HUES6 (cell line): Measurements from ENCODE around the gene ROBO2.

Experiments
- H3K27ac ChIP-seq: 2 replicates; pipeline ENCODE4 v1.7.0; 2013; ENCODE audit warnings: low read depth, mild to moderate bottlenecking, low read length, inconsistent platforms
- H3K27me3 ChIP-seq: 2 replicates; pipeline ENCODE4 v1.6.1; 2013; ENCODE audit warnings: low read length; ENCODE audit not compliant: control insufficient read depth, insufficient read depth
- H3K36me3 ChIP-seq: 2 replicates; pipeline ENCODE4 v1.6.1; 2013; ENCODE audit warnings: low read length; ENCODE audit not compliant: control insufficient read depth, insufficient read depth
- H3K4me1 ChIP-seq: 2 replicates; pipeline ENCODE4 v1.6.1; 2013; ENCODE audit warnings: low read length; ENCODE audit not compliant: control insufficient read depth, insufficient read depth
- H3K4me3 ChIP-seq: 2 replicates; pipeline ENCODE4 v1.5.1; 2013; ENCODE audit warnings: low read depth, low read length
- H3K9ac ChIP-seq: one replicate; pipeline ENCODE4 v1.6.1; 2013; ENCODE audit warnings: mild to moderate bottlenecking, low read length
- H3K9me3 ChIP-seq: 2 replicates; pipeline ENCODE4 v1.6.1; 2013; ENCODE audit warnings: low read depth, low read length; ENCODE audit not compliant: control insufficient read depth, insufficient read depth

The ROBO2 gene

GRCh38 chr3:77158730-77159581 is 119.1 kb downstream of the ROBO2 start:
- no peak overlapping the region for H3K9ac ChIP-seq
- H3K4me3 ChIP-seq: no peak overlapping the region
- H3K27me3 ChIP-seq: no peaks in the 10 kb centered on the region
- H3K4me1 ChIP-seq: no peaks in the 10 kb centered on the region
- no peaks in the 10 kb centered on the region for H3K36me3 ChIP-seq
- no peak overlapping the region for H3K27ac ChIP-seq
- no peaks in the 10 kb centered on the region for H3K9me3 ChIP-seq

- H3K9ac ChIP-seq: no peak overlapping the region
- no peaks in the 10 kb centered on the region for H3K36me3 ChIP-seq
- H3K4me1 ChIP-seq: no peaks in the 10 kb centered on the region
- H3K27ac ChIP-seq: no peak overlapping the region
- H3K4me3 ChIP-seq: no peak overlapping the region
- no peaks in the 10 kb centered on the region for H3K27me3 ChIP-seq
- no peaks in the 10 kb centered on the region for H3K9me3 ChIP-seq
These were observed 121.1 kb downstream of the ROBO2 start for GRCh38 chr3:77160931-77161497.

- H3K27ac ChIP-seq: no peak overlapping the region
- H3K36me3 ChIP-seq: no peaks in the 10 kb centered on the region
- H3K9me3 ChIP-seq: no peaks in the 10 kb centered on the region
- no peaks in the 10 kb centered on the region for H3K27me3 ChIP-seq
- H3K9ac ChIP-seq: no peak overlapping the region
- no peak overlapping the region for H3K4me3 ChIP-seq
- H3K4me1 ChIP-seq: peaks cover 3% of the 10 kb centered on the region; the same call in 1 of the 2 replicates
These were observed 129.9 kb downstream of the ROBO2 start for GRCh38 chr3:77169823-77170222.

- no peak overlapping the region for H3K27ac ChIP-seq
- H3K27me3 ChIP-seq: no peaks in the 10 kb centered on the region
- H3K9me3 ChIP-seq: no peaks in the 10 kb centered on the region
- no peak overlapping the region for H3K4me3 ChIP-seq
- no peaks in the 10 kb centered on the region for H3K36me3 ChIP-seq
- H3K9ac ChIP-seq: no peak overlapping the region
- peaks cover 3% of the 10 kb centered on the region; the same call in 1 of the 2 replicates for H3K4me1 ChIP-seq
These were observed 131.1 kb downstream of the ROBO2 start for GRCh38 chr3:77171026-77171425.

GRCh38 chr3:77179762-77180161 is 139.9 kb downstream of the ROBO2 start:
- H3K27me3 ChIP-seq: no peaks in the 10 kb centered on the region
- H3K9me3 ChIP-seq: no peaks in the 10 kb centered on the region
- no peaks in the 10 kb centered on the region for H3K4me1 ChIP-seq
- H3K9ac ChIP-seq: no peak overlapping the region
- H3K27ac ChIP-seq: no peak overlapping the region
- no peak overlapping the region for H3K4me3 ChIP-seq
- H3K36me3 ChIP-seq: no peaks in the 10 kb centered on the region

- no peak overlapping the region for H3K9ac ChIP-seq
- H3K36me3 ChIP-seq: no peaks in the 10 kb centered on the region
- H3K4me3 ChIP-seq: no peak overlapping the region
- H3K27me3 ChIP-seq: no peaks in the 10 kb centered on the region
- H3K27ac ChIP-seq: no peak overlapping the region
- H3K9me3 ChIP-seq: no peaks in the 10 kb centered on the region
- H3K4me1 ChIP-seq: no peaks in the 10 kb centered on the region
These were observed 142.4 kb downstream of the ROBO2 start for GRCh38 chr3:77182341-77182740.

GRCh38 chr3:77186319-77186718 is 146.4 kb downstream of the ROBO2 start:
- H3K9ac ChIP-seq: no peak overlapping the region
- H3K9me3 ChIP-seq: no peaks in the 10 kb centered on the region
- H3K27ac ChIP-seq: no peak overlapping the region
- no peaks in the 10 kb centered on the region for H3K27me3 ChIP-seq
- H3K4me1 ChIP-seq: no peaks in the 10 kb centered on the region
- H3K4me3 ChIP-seq: no peak overlapping the region
- no peaks in the 10 kb centered on the region for H3K36me3 ChIP-seq

- Histone ChIP-seq H3K36me3 (no peaks in the 10 kb centered on the region), H3K9ac (no peak overlapping the region), H3K4me3 (no peak overlapping the region), H3K27me3 (no peaks in the 10 kb centered on the region), H3K4me1 (no peaks in the 10 kb centered on the region), H3K9me3 (no peaks in the 10 kb centered on the region), H3K27ac (no peak overlapping the region)
These were observed 146.8 kb downstream of the ROBO2 start for GRCh38 chr3:77186728-77187127.

- Histone ChIP-seq H3K27ac (no peak overlapping the region), H3K9ac (no peak overlapping the region), H3K4me1 (no peaks in the 10 kb centered on the region), H3K27me3 (no peaks in the 10 kb centered on the region), H3K4me3 (no peak overlapping the region), H3K9me3 (no peaks in the 10 kb centered on the region), H3K36me3 (no peaks in the 10 kb centered on the region)
These were observed 148.3 kb downstream of the ROBO2 start for GRCh38 chr3:77188210-77188609.

- Histone ChIP-seq H3K9ac (no peak overlapping the region), H3K4me3 (no peak overlapping the region), H3K27ac (no peak overlapping the region), H3K4me1 (no peaks in the 10 kb centered on the region), H3K36me3 (no peaks in the 10 kb centered on the region), H3K27me3 (no peaks in the 10 kb centered on the region), H3K9me3 (no peaks in the 10 kb centered on the region)
These were observed 149.4 kb downstream of the ROBO2 start for GRCh38 chr3:77189258-77189657.

- no peaks in the 10 kb centered on the region for H3K27me3 ChIP-seq
- H3K4me3 ChIP-seq: no peak overlapping the region
- no peak overlapping the region for H3K27ac ChIP-seq
- H3K36me3 ChIP-seq: no peaks in the 10 kb centered on the region
- no peaks in the 10 kb centered on the region for H3K4me1 ChIP-seq
- H3K9me3 ChIP-seq: no peaks in the 10 kb centered on the region
- H3K9ac ChIP-seq: no peak overlapping the region
These were observed 149.8 kb downstream of the ROBO2 start for GRCh38 chr3:77189684-77190083.
